Astrocyte of the spinal cord (primary cell): Measurements from ENCODE around the gene NTF3.

Experiments used
- DNase-seq: peaks from one replicate; pipeline ENCODE4 v3.0.0; 2011; ENCODE audit warnings: low read depth, low spot score
- H3K4me3 ChIP-seq: 2 replicates; pipeline ENCODE4 v1.5.1; 2011; ENCODE audit warnings: low read depth, mild to moderate bottlenecking, low read length, moderate library complexity
- in situ Hi-C: cut with HindIII; loops from 2 replicates; pipeline ENCODE4 v1.10.0; 2017; ENCODE audit warnings: low sequenced_read_pairs
- TF ChIP-seq, protein P1 (sequence below): IDR thresholded peaks from 2 replicates; pipeline ENCODE4 v1.5.1; 2012; ENCODE audit warnings: low read depth, mild to moderate bottlenecking, low read length, inconsistent platforms

Gene NTF3

DNA sequence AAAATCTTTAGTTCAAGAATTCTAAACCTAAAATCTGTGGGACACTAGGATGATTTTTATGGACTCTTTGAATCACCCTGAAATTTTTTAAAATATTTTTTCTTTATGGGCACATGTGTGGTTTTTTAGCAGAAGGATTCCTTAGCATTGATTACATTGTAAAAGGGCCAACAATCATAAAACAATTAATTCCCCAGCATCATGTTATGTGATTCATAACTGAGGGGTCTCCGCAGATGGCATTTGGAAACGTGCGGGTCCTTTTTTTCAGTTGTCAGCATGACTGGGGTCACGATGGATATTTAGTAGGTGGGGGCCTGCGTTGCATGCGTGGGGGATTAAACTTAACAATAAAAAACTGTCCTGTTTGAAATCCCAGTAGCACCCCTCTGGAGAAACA is 52.5 kb downstream of the NTF3 start:
- in situ Hi-C loops, result no loop called here
- TF ChIP-seq, protein P1, sequence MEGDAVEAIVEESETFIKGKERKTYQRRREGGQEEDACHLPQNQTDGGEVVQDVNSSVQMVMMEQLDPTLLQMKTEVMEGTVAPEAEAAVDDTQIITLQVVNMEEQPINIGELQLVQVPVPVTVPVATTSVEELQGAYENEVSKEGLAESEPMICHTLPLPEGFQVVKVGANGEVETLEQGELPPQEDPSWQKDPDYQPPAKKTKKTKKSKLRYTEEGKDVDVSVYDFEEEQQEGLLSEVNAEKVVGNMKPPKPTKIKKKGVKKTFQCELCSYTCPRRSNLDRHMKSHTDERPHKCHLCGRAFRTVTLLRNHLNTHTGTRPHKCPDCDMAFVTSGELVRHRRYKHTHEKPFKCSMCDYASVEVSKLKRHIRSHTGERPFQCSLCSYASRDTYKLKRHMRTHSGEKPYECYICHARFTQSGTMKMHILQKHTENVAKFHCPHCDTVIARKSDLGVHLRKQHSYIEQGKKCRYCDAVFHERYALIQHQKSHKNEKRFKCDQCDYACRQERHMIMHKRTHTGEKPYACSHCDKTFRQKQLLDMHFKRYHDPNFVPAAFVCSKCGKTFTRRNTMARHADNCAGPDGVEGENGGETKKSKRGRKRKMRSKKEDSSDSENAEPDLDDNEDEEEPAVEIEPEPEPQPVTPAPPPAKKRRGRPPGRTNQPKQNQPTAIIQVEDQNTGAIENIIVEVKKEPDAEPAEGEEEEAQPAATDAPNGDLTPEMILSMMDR, result no peak

DNA sequence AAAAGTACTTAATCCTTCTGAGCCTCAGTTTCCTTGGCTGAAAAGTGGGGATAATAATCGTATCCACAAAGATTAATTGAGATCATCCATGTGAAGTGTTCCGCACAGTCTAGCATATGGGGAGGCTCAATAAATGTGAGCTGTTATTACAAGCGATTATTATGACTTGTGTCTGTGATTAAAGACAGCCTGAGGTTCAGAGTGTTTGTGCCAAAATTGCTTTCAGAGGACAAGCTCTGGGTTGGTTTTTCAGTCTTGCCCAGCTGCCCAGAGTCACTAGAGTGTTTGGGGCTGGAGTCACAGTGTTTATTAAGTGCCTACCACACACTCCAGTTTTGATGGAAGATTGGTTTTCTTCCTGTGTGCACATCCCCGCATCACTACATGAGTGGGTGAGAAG is 53.5 kb downstream of the NTF3 start:
- in situ Hi-C loops, result no loop called here
- TF ChIP-seq, protein P1, result no peak
- no peak for DNase-seq
- no peak overlapping the region for H3K4me3 ChIP-seq

More for the DNA sequence above, 52.5 kb downstream of the NTF3 start:
- no peak overlapping the region for H3K4me3 ChIP-seq
- no peak for DNase-seq

DNA sequence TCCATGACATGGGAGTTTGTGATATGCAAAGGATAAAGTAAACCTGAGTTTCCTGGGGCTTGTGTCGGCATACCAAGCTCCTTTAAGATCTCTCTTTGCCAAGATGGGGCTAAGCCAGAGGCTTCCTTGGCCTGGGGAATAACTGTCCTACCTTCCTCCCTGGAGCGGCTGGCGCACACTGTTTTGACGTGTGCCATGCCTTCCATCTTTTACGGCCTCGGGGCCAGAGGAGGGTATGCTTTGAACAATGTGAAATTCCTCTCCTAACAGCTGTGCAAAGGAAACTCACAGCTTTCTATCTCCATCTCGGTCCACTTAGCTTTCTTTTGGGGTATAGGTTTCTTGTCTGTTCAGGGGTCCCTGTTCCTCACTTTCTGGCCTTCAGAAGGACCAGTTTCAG is 55.2 kb downstream of the NTF3 start:
- TF ChIP-seq, protein P1, result no peak
- in situ Hi-C loops, result no loop called here
- no peak overlapping the region for H3K4me3 ChIP-seq
- DNase-seq, result no peak

DNA sequence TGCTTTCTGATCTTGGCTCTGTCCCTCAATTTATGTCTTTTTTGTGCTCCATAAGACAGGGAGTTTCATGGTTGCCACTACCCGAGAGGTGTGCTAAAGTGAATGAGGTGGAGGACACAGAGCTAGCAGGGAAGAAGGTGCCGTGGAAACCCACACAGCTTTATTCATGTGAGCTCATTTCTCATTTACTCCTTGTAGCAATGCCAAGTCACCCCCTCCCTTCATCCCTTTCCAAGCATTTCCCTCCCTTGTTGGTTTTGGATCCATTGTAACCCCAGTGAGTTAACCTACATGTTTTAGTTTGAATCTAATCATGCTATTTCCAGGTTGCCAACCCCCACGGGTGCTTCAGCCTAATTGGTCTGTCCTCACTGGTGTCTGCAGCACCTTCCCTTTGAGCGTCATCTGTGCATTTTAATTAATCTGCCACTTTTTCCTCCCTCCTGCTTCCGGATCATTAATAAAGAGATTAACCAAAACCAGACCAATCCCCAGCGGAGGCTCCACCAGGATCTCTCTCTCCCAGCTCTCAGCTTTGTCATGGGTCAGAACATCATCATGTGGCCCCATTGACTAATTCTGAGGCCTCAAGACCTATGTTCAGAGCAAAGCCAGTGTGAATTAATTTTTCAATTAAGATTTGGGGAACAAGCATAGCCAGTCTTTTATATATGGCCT is 56.2 kb downstream of the NTF3 start:
- in situ Hi-C loops, result no loop called here
- TF ChIP-seq, protein P1, result no peak
- peak; percentile 32 for DNase-seq
- no peak overlapping the region for H3K4me3 ChIP-seq

DNA sequence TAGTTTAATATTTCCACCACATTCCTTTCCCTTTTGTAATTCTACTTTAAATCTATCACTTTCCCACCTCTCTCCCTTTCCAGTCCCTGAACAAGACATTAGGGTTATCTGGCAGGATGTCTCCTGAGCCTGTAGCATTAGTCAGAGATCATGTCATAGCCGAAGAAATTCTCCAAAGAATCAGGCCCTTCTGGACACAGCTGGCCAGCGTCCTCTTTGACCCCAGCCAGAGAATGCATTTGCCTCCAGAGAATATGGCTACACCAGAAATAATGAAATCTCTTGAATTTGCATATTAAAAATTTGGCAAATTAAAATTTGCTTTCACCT is 56.7 kb downstream of the NTF3 start:
- TF ChIP-seq, protein P1, result no peak
- no peak overlapping the region for H3K4me3 ChIP-seq
- peak; percentile 23 for DNase-seq
- in situ Hi-C loops, result no loop called here

DNA sequence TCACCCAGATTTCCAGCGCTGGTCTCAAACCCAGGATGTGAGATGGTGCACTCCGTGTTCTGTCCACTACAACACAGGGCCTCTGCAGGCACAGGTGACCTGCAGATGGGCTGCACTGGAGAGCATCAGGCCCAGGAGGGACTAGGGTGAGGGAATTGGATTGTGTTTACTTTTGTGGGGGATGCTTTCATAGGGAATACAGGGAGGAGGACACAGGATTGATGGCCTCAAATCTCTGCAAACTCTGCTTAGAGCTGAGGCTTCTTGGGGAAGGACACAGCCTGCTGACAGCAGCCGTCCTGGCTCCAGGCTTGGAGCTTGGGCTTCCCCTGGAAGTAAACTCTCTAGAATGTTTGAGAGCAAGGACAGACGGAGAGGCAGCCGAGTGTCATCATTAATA is 57.1 kb downstream of the NTF3 start:
- DNase-seq, result no peak
- in situ Hi-C loops, result no loop called here
- TF ChIP-seq, protein P1, result no peak
- H3K4me3 ChIP-seq, result no peak overlapping the region
